DOHH2 (cell line): ENCODE data around the gene PCGF3.

Source experiments
- EZH2phosphoT487 ChIP-seq: fragments of 200-600 bp; sonication (generic); IDR thresholded peaks from 2 replicates; pipeline ENCODE4 v1.6.1; 2017; ENCODE audit warnings: borderline replicate concordance, mild to moderate bottlenecking, antibody characterized with exemption, low read length, moderate library complexity, mixed read lengths
- TF ChIP-seq, protein P1 (sequence below): fragments of 200-600 bp; sonication (generic); IDR thresholded peaks from one replicate; pipeline ENCODE4 v1.5.1; 2014; ENCODE audit warnings: antibody characterized with exemption, mild to moderate bottlenecking, low read depth, low read length; ENCODE audit not compliant: poor library complexity, severe bottlenecking

DNA sequence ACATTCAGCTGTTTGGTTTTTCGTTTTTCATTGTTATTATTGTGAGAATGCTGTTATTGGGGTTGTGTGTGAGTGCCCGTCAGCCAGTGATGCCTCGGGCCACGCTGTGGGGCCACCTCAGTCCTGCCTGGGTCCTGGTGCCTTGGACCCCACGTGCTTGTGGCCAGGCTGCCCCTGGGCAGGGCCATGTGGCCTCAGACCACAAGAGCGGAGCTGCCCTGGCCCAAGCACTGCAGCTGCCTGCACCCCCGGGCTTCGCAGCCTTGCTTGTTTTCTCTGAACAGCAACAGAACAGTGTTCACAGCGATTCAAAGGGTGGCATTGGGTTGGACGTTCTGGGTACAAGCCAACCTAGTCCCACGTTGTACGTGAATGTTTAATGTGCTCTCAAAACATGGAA is 63.4 kb downstream of the PCGF3 start:
- TF ChIP-seq, protein P1, sequence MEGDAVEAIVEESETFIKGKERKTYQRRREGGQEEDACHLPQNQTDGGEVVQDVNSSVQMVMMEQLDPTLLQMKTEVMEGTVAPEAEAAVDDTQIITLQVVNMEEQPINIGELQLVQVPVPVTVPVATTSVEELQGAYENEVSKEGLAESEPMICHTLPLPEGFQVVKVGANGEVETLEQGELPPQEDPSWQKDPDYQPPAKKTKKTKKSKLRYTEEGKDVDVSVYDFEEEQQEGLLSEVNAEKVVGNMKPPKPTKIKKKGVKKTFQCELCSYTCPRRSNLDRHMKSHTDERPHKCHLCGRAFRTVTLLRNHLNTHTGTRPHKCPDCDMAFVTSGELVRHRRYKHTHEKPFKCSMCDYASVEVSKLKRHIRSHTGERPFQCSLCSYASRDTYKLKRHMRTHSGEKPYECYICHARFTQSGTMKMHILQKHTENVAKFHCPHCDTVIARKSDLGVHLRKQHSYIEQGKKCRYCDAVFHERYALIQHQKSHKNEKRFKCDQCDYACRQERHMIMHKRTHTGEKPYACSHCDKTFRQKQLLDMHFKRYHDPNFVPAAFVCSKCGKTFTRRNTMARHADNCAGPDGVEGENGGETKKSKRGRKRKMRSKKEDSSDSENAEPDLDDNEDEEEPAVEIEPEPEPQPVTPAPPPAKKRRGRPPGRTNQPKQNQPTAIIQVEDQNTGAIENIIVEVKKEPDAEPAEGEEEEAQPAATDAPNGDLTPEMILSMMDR, result no peak
- TF ChIP-seq EZH2phosphoT487, result no peak
